Neural crest cell (in vitro differentiated cells): Measurements from ENCODE around the gene HBE1. TPM values are rescaled to one million over a fixed set of nuclear protein-coding genes. Genes with fewer than 3 reads are reported as not detected.

Experiments used
- DNase-seq: peaks from one replicate; pipeline ENCODE4 v3.0.0; 2021; ENCODE audit warnings: low read depth, mixed read lengths, low spot score
- H3K27ac Mint-ChIP-seq: one replicate; pipeline ENCODE4 v1.8.0; 2021; ENCODE audit warnings: mild to moderate bottlenecking, mixed read lengths; ENCODE audit not compliant: unreplicated experiment
- H3K27me3 Mint-ChIP-seq: 2 replicates; pipeline ENCODE4 v1.8.0; 2021; ENCODE audit warnings: low read depth, mild to moderate bottlenecking, mixed read lengths
- H3K36me3 Mint-ChIP-seq: 2 replicates; pipeline ENCODE4 v1.8.0; 2021; ENCODE audit warnings: low read depth, mild to moderate bottlenecking, mixed read lengths
- H3K4me1 Mint-ChIP-seq: 2 replicates; pipeline ENCODE4 v1.8.0; 2021; ENCODE audit warnings: mixed read lengths
- H3K4me3 Mint-ChIP-seq: one replicate; pipeline ENCODE4 v1.8.0; 2021; ENCODE audit warnings: mild to moderate bottlenecking, mixed read lengths
- H3K9me3 Mint-ChIP-seq: 2 replicates; pipeline ENCODE4 v1.8.0; 2021; ENCODE audit warnings: mixed read lengths
- CTCF ChIP-seq: fragments of 200-600 bp; sonication (generic); conservative IDR thresholded peaks from 2 replicates; pipeline ENCODE4 v1.5.0; 2021; ENCODE audit warnings: antibody characterized with exemption, mild to moderate bottlenecking
- total RNA-seq: library from RNA; stranded (reverse); gene quantifications from 2 replicates; pipeline ENCODE4 v1.2.1, GENCODE V29; 2021

The HBE1 gene
- total RNA-seq, 1 donor from 2014 or later = 0.56 TPM

- Mint-ChIP-seq H3K36me3 (no peaks in the 10 kb centered on the region), H3K4me1 (peaks cover 4% of the 10 kb centered on the region), H3K27ac (no peak within 1 kb of the TSS), H3K27me3 (peaks cover 15% of the 10 kb centered on the region), H3K4me3 (no peak within 1 kb of the TSS), H3K9me3 (no peaks in the 10 kb centered on the region)
- TF ChIP-seq CTCF = no peak
- no peak for DNase-seq
Measured at GRCh38 chr11:5234381-5234834, 35.3 kb downstream of the HBE1 start, which contains the start of gene HBD. Gene HBD, minus strand, starts transcription at chr11:5234483. Its CDS starts 50 bp downstream, at chr11:5234433.

GRCh38 chr11:5233307-5233706 is 36.4 kb downstream of the HBE1 start:
- H3K9me3 Mint-ChIP-seq = no peaks in the 10 kb centered on the region
- no peak overlapping the region for H3K27ac Mint-ChIP-seq
- TF ChIP-seq CTCF = no peak
- H3K4me3 Mint-ChIP-seq = no peak overlapping the region
- no peak for DNase-seq
- no peaks in the 10 kb centered on the region for H3K36me3 Mint-ChIP-seq
- peaks cover 11% of the 10 kb centered on the region for H3K27me3 Mint-ChIP-seq
- H3K4me1 Mint-ChIP-seq = peaks cover 8% of the 10 kb centered on the region

GRCh38 chr11:5232821-5233220 is 36.9 kb downstream of the HBE1 start:
- H3K27ac Mint-ChIP-seq = no peak overlapping the region
- H3K4me3 Mint-ChIP-seq = no peak overlapping the region
- H3K36me3 Mint-ChIP-seq = no peaks in the 10 kb centered on the region
- TF ChIP-seq CTCF = no peak
- peaks cover 11% of the 10 kb centered on the region for H3K27me3 Mint-ChIP-seq
- no peak for DNase-seq
- peaks cover 8% of the 10 kb centered on the region for H3K4me1 Mint-ChIP-seq
- H3K9me3 Mint-ChIP-seq = no peaks in the 10 kb centered on the region

- no peak for TF ChIP-seq CTCF
- peaks cover 8% of the 10 kb centered on the region for H3K4me1 Mint-ChIP-seq
- peaks cover 9% of the 10 kb centered on the region for H3K27me3 Mint-ChIP-seq
- no peaks in the 10 kb centered on the region for H3K36me3 Mint-ChIP-seq
- H3K4me3 Mint-ChIP-seq = no peak overlapping the region
- DNase-seq = no peak
- H3K9me3 Mint-ChIP-seq = no peaks in the 10 kb centered on the region
- no peak overlapping the region for H3K27ac Mint-ChIP-seq
Measured at GRCh38 chr11:5232176-5232575, 37.6 kb downstream of the HBE1 start.

- H3K27ac Mint-ChIP-seq = no peak overlapping the region
- peaks cover 5% of the 10 kb centered on the region for H3K27me3 Mint-ChIP-seq
- H3K4me1 Mint-ChIP-seq = peaks cover 8% of the 10 kb centered on the region
- H3K36me3 Mint-ChIP-seq = no peaks in the 10 kb centered on the region
- no peak overlapping the region for H3K4me3 Mint-ChIP-seq
- no peak for TF ChIP-seq CTCF
- DNase-seq = no peak
- H3K9me3 Mint-ChIP-seq = no peaks in the 10 kb centered on the region
Measured at GRCh38 chr11:5231111-5231510, 38.6 kb downstream of the HBE1 start.

GRCh38 chr11:5230266-5230665 is 39.5 kb downstream of the HBE1 start:
- Mint-ChIP-seq H3K27ac (no peak overlapping the region), H3K4me1 (peaks cover 8% of the 10 kb centered on the region), H3K9me3 (no peaks in the 10 kb centered on the region), H3K4me3 (no peak overlapping the region), H3K36me3 (no peaks in the 10 kb centered on the region), H3K27me3 (peaks cover 2% of the 10 kb centered on the region)
- no peak for DNase-seq
- no peak for TF ChIP-seq CTCF
